Measurements from ENCODE around the gene A2M. TPM values are rescaled to one million over a fixed set of nuclear protein-coding genes. Genes with fewer than 3 reads are reported as not detected.

A2M gene
- total RNA-seq, 2 donors from 2014 or later = 340 to 683 TPM

DNA sequence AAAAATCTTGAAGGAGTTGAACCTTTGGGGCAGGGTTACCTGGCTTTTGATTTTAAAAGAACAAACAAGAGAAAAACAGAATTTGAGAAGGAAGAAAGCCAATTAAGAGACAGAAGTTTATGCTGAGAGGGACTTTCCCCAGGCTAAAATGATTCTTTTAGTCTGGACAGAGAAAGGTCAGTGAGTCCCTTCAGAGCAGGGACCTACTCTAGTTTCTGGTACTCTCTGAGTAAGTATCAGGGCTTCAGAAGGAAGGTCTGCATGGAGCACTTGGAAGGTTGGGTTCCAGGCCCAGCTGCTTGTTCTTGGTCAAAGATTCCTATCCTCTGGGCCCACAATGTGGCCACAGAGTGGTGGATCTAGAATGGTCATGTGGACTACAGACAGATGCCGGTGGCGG, 66.8 kb downstream of the A2M start:
- Histone ChIP-seq H3K4me1 (no peaks in the 10 kb centered on the region), H3K9me3 (no peaks in the 10 kb centered on the region), H3K27me3 (no peaks in the 10 kb centered on the region), H3K27ac (no peak overlapping the region), H3K4me3 (no peak overlapping the region), H3K36me3 (no peaks in the 10 kb centered on the region)
- TF ChIP-seq, protein P1, sequence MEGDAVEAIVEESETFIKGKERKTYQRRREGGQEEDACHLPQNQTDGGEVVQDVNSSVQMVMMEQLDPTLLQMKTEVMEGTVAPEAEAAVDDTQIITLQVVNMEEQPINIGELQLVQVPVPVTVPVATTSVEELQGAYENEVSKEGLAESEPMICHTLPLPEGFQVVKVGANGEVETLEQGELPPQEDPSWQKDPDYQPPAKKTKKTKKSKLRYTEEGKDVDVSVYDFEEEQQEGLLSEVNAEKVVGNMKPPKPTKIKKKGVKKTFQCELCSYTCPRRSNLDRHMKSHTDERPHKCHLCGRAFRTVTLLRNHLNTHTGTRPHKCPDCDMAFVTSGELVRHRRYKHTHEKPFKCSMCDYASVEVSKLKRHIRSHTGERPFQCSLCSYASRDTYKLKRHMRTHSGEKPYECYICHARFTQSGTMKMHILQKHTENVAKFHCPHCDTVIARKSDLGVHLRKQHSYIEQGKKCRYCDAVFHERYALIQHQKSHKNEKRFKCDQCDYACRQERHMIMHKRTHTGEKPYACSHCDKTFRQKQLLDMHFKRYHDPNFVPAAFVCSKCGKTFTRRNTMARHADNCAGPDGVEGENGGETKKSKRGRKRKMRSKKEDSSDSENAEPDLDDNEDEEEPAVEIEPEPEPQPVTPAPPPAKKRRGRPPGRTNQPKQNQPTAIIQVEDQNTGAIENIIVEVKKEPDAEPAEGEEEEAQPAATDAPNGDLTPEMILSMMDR (IDR thresholded peaks at IDR 0.05) = no peak
- no peak for DNase-seq (ENCODE audit: low spot score)

DNA sequence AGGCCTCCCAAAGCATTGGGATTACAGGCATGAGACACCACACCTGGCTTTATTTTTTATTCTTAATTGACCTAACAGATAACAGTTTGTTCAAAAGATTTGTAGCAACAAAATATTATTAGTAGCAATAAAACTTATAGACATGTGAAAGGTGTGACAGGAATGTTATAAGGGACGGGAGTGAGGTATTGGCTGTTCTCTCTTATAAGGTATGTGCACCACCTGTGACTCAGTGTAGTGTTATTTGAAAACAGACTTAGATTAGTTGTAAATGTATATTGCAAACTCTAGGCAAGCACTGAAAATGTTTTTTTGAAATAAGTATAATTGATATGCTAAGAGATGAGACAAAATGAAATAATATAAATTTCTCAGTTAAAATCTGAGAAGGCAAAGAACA, 68.6 kb downstream of the A2M start:
- H3K36me3 ChIP-seq = no peaks in the 10 kb centered on the region
- no peaks in the 10 kb centered on the region for H3K9me3 ChIP-seq
- H3K4me1 ChIP-seq = no peaks in the 10 kb centered on the region
- TF ChIP-seq, protein P1 (IDR thresholded peaks at IDR 0.05) = no peak
- H3K27me3 ChIP-seq = no peaks in the 10 kb centered on the region
- no peak for DNase-seq (ENCODE audit: low spot score)
- no peak overlapping the region for H3K4me3 ChIP-seq
- H3K27ac ChIP-seq = no peak overlapping the region

DNA sequence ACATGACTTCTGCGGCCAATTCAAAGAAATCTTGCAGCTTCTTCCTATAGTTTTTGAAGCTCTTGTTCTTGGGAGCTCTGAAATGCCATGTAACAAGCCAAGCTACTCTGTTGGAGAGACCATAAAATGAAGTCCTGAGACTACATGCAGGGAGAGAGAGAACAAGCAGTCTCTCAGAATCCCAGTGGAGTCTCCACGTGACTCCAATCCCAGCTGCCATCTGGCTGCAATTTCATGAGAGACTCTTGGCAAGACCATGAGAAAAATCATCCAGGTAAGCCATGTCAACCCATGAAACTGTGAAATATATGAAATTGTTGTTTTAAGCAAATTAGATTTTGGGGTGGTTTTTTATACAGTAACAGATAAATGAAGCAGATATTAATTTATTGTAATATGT, 72.0 kb downstream of the A2M start:
- TF ChIP-seq, protein P1 (IDR thresholded peaks at IDR 0.05) = no peak
- Histone ChIP-seq H3K27ac (no peak overlapping the region), H3K36me3 (no peaks in the 10 kb centered on the region), H3K27me3 (no peaks in the 10 kb centered on the region), H3K4me1 (no peaks in the 10 kb centered on the region), H3K9me3 (no peaks in the 10 kb centered on the region), H3K4me3 (no peak overlapping the region)
- DNase-seq (ENCODE audit: low spot score) = no peak

DNA sequence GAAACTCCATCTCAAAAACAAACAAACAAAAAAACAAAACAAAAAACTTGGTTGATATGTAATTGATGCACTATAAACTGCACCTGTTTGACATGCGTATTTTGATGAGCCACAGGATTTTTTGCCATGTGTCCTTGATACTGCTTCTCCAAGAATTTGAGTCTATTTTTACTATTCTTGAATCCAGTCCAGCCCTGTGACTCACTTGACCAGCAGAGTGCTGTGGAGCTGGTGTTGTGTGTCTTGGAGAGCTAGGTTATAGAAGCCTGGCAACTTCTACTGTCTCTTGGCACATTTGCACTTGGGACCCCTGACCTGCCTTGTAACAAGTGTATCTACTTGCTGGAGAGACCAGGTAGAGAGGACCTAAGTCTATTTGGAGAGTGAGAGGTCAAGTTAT, 74.4 kb downstream of the A2M start:
- H3K27me3 ChIP-seq = no peaks in the 10 kb centered on the region
- TF ChIP-seq, protein P1 (IDR thresholded peaks at IDR 0.05) = no peak
- H3K4me1 ChIP-seq = no peaks in the 10 kb centered on the region
- no peaks in the 10 kb centered on the region for H3K36me3 ChIP-seq
- H3K4me3 ChIP-seq = no peak overlapping the region
- no peaks in the 10 kb centered on the region for H3K9me3 ChIP-seq
- DNase-seq (ENCODE audit: low spot score) = no peak
- H3K27ac ChIP-seq = no peak overlapping the region

DNA sequence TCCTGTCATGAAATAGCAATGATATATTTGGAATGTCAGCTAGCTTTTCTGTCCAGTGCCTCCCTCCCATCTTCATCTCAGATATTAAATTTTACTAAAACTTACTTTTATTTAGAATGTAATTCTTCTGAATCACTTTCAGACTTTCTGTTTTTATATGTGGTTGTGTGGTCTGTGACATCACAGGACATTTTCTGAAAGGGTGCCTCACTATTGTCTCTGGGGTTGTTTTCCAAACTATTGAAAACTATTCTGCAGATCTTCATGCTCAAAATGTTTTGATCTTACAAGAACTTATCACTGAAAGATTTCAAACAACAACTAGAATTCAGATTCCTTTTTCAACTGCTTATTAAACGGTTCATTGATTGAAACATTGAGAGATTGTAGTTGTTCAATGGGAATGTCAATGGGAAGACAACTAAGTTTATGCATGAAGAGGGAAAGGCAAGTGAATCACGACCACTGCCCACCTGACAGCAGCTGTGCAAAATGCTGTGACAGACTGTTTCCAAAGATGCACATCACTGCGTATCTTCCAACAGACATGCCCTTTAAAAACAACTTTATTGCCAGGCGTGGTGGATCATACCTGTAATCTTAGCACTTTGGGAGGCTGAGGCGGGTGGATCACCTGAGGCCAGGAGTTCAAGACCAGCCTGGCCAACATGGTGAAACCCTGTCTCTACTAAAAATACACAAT, 75.1 kb downstream of the A2M start:
- H3K4me3 ChIP-seq = no peak overlapping the region
- TF ChIP-seq, protein P1 (IDR thresholded peaks at IDR 0.05) = no peak
- no peak for DNase-seq (ENCODE audit: low spot score)
- H3K9me3 ChIP-seq = no peaks in the 10 kb centered on the region
- no peaks in the 10 kb centered on the region for H3K4me1 ChIP-seq
- H3K27ac ChIP-seq = no peak overlapping the region
- no peaks in the 10 kb centered on the region for H3K36me3 ChIP-seq
- no peaks in the 10 kb centered on the region for H3K27me3 ChIP-seq

DNA sequence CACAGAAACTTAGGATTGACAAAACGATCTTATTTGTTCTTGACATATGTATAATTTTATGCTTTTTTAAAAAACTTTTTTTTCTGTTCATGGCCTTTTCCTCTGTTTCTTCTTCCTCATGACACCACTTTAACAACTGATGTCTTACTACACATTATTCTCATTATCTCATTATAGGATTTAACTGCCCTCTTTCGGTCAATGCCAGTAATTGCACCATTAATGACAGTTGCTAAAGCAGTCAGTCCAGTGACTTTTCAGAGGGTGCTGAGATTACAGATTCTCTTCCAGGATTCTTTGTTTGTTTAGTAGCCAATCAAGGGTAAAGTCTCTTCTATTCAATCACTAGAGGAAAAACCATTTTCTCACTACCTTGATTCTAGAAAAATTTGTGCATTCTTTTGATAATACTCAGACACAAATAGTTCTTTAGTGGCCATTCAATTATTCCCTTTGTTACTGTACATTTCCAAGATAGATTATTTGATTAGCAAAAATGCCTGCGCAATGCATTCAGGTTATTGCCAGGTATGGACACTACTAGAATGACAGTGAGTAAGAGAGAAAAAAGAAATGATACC, 76.2 kb downstream of the A2M start:
- TF ChIP-seq, protein P1 (IDR thresholded peaks at IDR 0.05) = peak; percentile 63 to 82
- no peaks in the 10 kb centered on the region for H3K4me1 ChIP-seq
- no peaks in the 10 kb centered on the region for H3K9me3 ChIP-seq
- no peaks in the 10 kb centered on the region for H3K27me3 ChIP-seq
- no peak for DNase-seq (ENCODE audit: low spot score)
- H3K36me3 ChIP-seq = no peaks in the 10 kb centered on the region
- H3K4me3 ChIP-seq = no peak overlapping the region
- H3K27ac ChIP-seq = no peak overlapping the region

All from right atrium auricular region (tissue), 2 donors.